GM12878 (cell line): ENCODE data around the gene GAL3ST2. TPM values are rescaled to one million over a fixed set of nuclear protein-coding genes. Genes with fewer than 3 reads are reported as not detected.
A peak's percentile ranks its signal among the peaks of the same experiment; 100 is the strongest.

Experiments used
- ASH2L ChIP-seq: fragments of 300-600, 200-600 bp; sonication (generic); IDR thresholded peaks from 2 replicates; pipeline ENCODE4 v1.6.1; 2017; ENCODE audit warnings: low read depth, mild to moderate bottlenecking, borderline replicate concordance
- BACH1 ChIP-seq: fragments of 450-650 bp; IDR thresholded peaks from 2 replicates; pipeline ENCODE4 v1.6.1; 2017; ENCODE audit warnings: mild to moderate bottlenecking, borderline replicate concordance
- CREB1 ChIP-seq: IDR thresholded peaks from 2 replicates; pipeline ENCODE4 v1.6.1; 2012; ENCODE audit warnings: low read depth, mild to moderate bottlenecking, inconsistent platforms
- CREM ChIP-seq: IDR thresholded peaks from 2 replicates; pipeline ENCODE4 v1.6.1; 2014; ENCODE audit warnings: antibody characterized with exemption, low read depth
- EZH2 ChIP-seq: IDR thresholded peaks from 2 replicates; pipeline ENCODE4 v1.6.1; 2012; ENCODE audit warnings: low read depth, mild to moderate bottlenecking, control low read depth, inconsistent platforms, low read length, borderline replicate concordance; ENCODE audit not compliant: control insufficient read depth
- GATAD2B ChIP-seq: fragments of 450-650 bp; conservative IDR thresholded peaks from 2 replicates; pipeline ENCODE4 v1.6.1; 2017; ENCODE audit warnings: low read depth, mild to moderate bottlenecking, moderate library complexity
- HCFC1 ChIP-seq: fragments of 150-350 bp; IDR thresholded peaks from 2 replicates; pipeline ENCODE4 v1.6.1; 2014; ENCODE audit warnings: low read length
- MEF2A ChIP-seq: IDR thresholded peaks from 2 replicates; pipeline ENCODE4 v1.6.1; 2011; ENCODE audit warnings: low read depth, mild to moderate bottlenecking, low read length, moderate library complexity; ENCODE audit not compliant: insufficient read depth
- NRF1 ChIP-seq: conservative IDR thresholded peaks from 2 replicates; pipeline ENCODE4 v1.6.1; 2011; ENCODE audit warnings: mild to moderate bottlenecking, low read depth, low read length, improper control_type of control experiment
- PAX5 ChIP-seq: IDR thresholded peaks from 2 replicates; pipeline ENCODE4 v1.6.1; 2011; ENCODE audit warnings: low read depth, low read length, borderline replicate concordance
- RBBP5 ChIP-seq: fragments of 200-600 bp; sonication (generic); conservative IDR thresholded peaks from 2 replicates; pipeline ENCODE4 v1.6.1; 2016
- TAF1 ChIP-seq: IDR thresholded peaks from 2 replicates; pipeline ENCODE4 v1.6.1; 2011; ENCODE audit warnings: mild to moderate bottlenecking, low read depth, low read length, borderline replicate concordance
- YBX1 ChIP-seq: fragments of 450-650 bp; IDR thresholded peaks from 2 replicates; pipeline ENCODE4 v1.6.1; 2016; ENCODE audit warnings: antibody characterized with exemption
- YY1 ChIP-seq: IDR thresholded peaks from 2 replicates; pipeline ENCODE4 v1.6.1; 2011; ENCODE audit warnings: low read depth, mild to moderate bottlenecking, low read length
- polyA plus RNA-seq, 11 experiments: library from polyadenylated mRNA; depleted of rRNA in 4 of 11; unstranded in 6 of 11; stranded (reverse) in 5 of 11; fragments of >200 nt; fragmentation: Nextera tagmentation in 4 of 11; fragmentation: Illumina TruSeq in 1 of 11; extraction: Ambion mirVana in 4 of 11; extraction: Trizol in 1 of 11; gene quantifications; 1 replicate in 1 of 11; 2 replicates in 10 of 11; pipeline versions ENCODE4 v1.2.1 to v1.2.3, GENCODE V29; 2011 to 2016; ENCODE audit warnings: inconsistent platforms in 2 of 11, missing spikeins in 2 of 11, low read depth in 1 of 11
- total RNA-seq, 4 experiments: library from RNA; depleted of rRNA in 3 of 4; stranded (reverse); fragments of >200 nt in 3 of 4; fragmentation: Illumina TruSeq in 1 of 4; extraction: Trizol in 1 of 4; gene quantifications; 2 replicates each; pipeline versions ENCODE4 v1.2.1 to v1.2.3, GENCODE V29; 2013 to 2021
- TF ChIP-seq, protein P1 (sequence below): fragments of 450-650 bp; IDR thresholded peaks from 2 replicates; pipeline ENCODE4 v1.6.1; 2017; ENCODE audit warnings: mild to moderate bottlenecking, moderate library complexity
- TF ChIP-seq, protein P2 (sequence below): IDR thresholded peaks from 2 replicates; pipeline ENCODE4 v1.6.1; 2012; ENCODE audit warnings: low read depth, low read length, improper control_type of control experiment
- TF ChIP-seq, protein P3 (sequence below): fragments of 450-650 bp; IDR thresholded peaks from 2 replicates; pipeline ENCODE4 v1.6.1; 2017; ENCODE audit warnings: mild to moderate bottlenecking, moderate library complexity
- TF ChIP-seq, protein P4 (sequence below): fragments of 450-650 bp; IDR thresholded peaks from 2 replicates; pipeline ENCODE4 v1.6.1; 2017; ENCODE audit warnings: antibody characterized with exemption, mild to moderate bottlenecking, moderate library complexity

GAL3ST2 gene
- total and polyA plus RNA-seq, 10 of the 15 experiments (the other 5 are each of a cell fraction or from before 2014, with no cell fraction given), result 0.09 to 0.36 (median 0.11) TPM; not detected in 7

DNA sequence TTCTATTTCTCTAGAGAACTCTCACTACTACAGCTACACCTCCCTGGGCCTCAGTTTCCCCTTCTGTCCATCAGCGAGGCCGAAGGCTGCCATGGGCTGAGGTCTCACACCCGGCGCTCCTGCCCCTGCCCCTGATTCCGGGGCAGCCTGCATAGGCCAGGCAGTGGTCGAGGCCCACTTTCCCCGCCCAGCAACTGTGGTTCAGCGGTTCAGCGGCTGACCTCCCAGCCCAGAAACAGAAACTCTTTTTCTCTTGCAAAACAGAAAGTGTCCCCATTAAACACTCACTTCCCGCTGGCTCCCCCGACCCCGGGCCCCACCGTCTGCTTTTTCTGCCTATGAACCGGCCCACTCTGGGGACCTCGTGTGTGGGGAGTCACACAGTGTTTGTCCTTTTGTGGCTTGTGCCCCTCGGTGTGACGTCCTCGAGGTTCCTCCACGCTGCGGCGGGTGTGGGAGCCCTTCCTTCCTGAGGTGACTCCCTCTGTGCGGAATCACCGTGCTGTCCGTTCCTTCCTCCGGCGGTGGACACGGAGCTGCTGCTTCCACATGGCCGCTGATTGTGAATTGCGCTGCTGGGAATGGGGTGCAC lies 66.1 kb downstream of the GAL3ST2 start (continued):
- TF ChIP-seq, protein P1, sequence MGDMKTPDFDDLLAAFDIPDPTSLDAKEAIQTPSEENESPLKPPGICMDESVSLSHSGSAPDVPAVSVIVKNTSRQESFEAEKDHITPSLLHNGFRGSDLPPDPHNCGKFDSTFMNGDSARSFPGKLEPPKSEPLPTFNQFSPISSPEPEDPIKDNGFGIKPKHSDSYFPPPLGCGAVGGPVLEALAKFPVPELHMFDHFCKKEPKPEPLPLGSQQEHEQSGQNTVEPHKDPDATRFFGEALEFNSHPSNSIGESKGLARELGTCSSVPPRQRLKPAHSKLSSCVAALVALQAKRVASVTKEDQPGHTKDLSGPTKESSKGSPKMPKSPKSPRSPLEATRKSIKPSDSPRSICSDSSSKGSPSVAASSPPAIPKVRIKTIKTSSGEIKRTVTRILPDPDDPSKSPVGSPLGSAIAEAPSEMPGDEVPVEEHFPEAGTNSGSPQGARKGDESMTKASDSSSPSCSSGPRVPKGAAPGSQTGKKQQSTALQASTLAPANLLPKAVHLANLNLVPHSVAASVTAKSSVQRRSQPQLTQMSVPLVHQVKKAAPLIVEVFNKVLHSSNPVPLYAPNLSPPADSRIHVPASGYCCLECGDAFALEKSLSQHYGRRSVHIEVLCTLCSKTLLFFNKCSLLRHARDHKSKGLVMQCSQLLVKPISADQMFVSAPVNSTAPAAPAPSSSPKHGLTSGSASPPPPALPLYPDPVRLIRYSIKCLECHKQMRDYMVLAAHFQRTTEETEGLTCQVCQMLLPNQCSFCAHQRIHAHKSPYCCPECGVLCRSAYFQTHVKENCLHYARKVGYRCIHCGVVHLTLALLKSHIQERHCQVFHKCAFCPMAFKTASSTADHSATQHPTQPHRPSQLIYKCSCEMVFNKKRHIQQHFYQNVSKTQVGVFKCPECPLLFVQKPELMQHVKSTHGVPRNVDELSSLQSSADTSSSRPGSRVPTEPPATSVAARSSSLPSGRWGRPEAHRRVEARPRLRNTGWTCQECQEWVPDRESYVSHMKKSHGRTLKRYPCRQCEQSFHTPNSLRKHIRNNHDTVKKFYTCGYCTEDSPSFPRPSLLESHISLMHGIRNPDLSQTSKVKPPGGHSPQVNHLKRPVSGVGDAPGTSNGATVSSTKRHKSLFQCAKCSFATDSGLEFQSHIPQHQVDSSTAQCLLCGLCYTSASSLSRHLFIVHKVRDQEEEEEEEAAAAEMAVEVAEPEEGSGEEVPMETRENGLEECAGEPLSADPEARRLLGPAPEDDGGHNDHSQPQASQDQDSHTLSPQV, result 0 out of 2 replicates have a peak, but pooled peaks have one; percentile 38
- TF ChIP-seq ASH2L (peak; percentile 30; the same call in 1 of the 2 replicates), CREB1 (peak; percentile 21; the same call in 1 of the 2 replicates), YY1 (0 out of 2 replicates have a peak, but pooled peaks have one; percentile 49), HCFC1 (no peak), RBBP5 (no peak), NRF1 (no peak), YBX1 (no peak), MEF2A (no peak), CREM (0 out of 2 replicates have a peak, but pooled peaks have one; percentile 35), GATAD2B (peak; percentile 77; the same call in 1 of the 2 replicates), TAF1 (no peak), EZH2 (no peak), BACH1 (peak; percentile 45; the same call in 1 of the 2 replicates), PAX5 (peak; percentile 67)
- TF ChIP-seq, protein P2, sequence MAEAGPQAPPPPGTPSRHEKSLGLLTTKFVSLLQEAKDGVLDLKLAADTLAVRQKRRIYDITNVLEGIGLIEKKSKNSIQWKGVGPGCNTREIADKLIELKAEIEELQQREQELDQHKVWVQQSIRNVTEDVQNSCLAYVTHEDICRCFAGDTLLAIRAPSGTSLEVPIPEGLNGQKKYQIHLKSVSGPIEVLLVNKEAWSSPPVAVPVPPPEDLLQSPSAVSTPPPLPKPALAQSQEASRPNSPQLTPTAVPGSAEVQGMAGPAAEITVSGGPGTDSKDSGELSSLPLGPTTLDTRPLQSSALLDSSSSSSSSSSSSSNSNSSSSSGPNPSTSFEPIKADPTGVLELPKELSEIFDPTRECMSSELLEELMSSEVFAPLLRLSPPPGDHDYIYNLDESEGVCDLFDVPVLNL, result no peak
- TF ChIP-seq, protein P3, sequence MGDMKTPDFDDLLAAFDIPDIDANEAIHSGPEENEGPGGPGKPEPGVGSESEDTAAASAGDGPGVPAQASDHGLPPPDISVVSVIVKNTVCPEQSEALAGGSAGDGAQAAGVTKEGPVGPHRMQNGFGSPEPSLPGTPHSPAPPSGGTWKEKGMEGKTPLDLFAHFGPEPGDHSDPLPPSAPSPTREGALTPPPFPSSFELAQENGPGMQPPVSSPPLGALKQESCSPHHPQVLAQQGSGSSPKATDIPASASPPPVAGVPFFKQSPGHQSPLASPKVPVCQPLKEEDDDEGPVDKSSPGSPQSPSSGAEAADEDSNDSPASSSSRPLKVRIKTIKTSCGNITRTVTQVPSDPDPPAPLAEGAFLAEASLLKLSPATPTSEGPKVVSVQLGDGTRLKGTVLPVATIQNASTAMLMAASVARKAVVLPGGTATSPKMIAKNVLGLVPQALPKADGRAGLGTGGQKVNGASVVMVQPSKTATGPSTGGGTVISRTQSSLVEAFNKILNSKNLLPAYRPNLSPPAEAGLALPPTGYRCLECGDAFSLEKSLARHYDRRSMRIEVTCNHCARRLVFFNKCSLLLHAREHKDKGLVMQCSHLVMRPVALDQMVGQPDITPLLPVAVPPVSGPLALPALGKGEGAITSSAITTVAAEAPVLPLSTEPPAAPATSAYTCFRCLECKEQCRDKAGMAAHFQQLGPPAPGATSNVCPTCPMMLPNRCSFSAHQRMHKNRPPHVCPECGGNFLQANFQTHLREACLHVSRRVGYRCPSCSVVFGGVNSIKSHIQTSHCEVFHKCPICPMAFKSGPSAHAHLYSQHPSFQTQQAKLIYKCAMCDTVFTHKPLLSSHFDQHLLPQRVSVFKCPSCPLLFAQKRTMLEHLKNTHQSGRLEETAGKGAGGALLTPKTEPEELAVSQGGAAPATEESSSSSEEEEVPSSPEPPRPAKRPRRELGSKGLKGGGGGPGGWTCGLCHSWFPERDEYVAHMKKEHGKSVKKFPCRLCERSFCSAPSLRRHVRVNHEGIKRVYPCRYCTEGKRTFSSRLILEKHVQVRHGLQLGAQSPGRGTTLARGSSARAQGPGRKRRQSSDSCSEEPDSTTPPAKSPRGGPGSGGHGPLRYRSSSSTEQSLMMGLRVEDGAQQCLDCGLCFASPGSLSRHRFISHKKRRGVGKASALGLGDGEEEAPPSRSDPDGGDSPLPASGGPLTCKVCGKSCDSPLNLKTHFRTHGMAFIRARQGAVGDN, result no peak
- TF ChIP-seq, protein P4, sequence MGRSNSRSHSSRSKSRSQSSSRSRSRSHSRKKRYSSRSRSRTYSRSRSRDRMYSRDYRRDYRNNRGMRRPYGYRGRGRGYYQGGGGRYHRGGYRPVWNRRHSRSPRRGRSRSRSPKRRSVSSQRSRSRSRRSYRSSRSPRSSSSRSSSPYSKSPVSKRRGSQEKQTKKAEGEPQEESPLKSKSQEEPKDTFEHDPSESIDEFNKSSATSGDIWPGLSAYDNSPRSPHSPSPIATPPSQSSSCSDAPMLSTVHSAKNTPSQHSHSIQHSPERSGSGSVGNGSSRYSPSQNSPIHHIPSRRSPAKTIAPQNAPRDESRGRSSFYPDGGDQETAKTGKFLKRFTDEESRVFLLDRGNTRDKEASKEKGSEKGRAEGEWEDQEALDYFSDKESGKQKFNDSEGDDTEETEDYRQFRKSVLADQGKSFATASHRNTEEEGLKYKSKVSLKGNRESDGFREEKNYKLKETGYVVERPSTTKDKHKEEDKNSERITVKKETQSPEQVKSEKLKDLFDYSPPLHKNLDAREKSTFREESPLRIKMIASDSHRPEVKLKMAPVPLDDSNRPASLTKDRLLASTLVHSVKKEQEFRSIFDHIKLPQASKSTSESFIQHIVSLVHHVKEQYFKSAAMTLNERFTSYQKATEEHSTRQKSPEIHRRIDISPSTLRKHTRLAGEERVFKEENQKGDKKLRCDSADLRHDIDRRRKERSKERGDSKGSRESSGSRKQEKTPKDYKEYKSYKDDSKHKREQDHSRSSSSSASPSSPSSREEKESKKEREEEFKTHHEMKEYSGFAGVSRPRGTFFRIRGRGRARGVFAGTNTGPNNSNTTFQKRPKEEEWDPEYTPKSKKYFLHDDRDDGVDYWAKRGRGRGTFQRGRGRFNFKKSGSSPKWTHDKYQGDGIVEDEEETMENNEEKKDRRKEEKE, result no peak
